Muscle layer of colon (tissue), 2 donors: ENCODE data around the gene NR2E1.

Experiments
- H3K27ac ChIP-seq: one replicate; pipeline ENCODE4 v1.7.0; 2013; ENCODE audit warnings: low read depth, mild to moderate bottlenecking, low read length, moderate library complexity
- H3K27me3 ChIP-seq, 2 donors: one replicate each; pipeline ENCODE4 v1.7.0; 2013; ENCODE audit warnings: low read length in 2 of 2, mild to moderate bottlenecking in 2 of 2; ENCODE audit not compliant: insufficient read depth in 2 of 2, control insufficient read depth in 1 of 2
- H3K36me3 ChIP-seq: one replicate; pipeline ENCODE4 v1.7.0; 2013; ENCODE audit warnings: mild to moderate bottlenecking, low read length; ENCODE audit not compliant: insufficient read depth
- H3K4me1 ChIP-seq: one replicate; pipeline ENCODE4 v1.7.0; 2013; ENCODE audit warnings: mild to moderate bottlenecking, low read length; ENCODE audit not compliant: insufficient read depth
- H3K4me3 ChIP-seq, 2 donors: one replicate each; pipeline ENCODE4 v1.7.0; 2013; ENCODE audit warnings: low read length in 2 of 2, low read depth in 1 of 2, mild to moderate bottlenecking in 1 of 2, moderate library complexity in 1 of 2
- H3K9ac ChIP-seq: one replicate; pipeline ENCODE4 v1.7.0; 2013; ENCODE audit warnings: low read length
- H3K9me3 ChIP-seq: one replicate; pipeline ENCODE4 v1.7.0; 2013; ENCODE audit warnings: mild to moderate bottlenecking, low read length
- donor health status: abdominal sarcoma.
- donor health status: Adenocarcinoma of cecum.

Gene NR2E1

DNA sequence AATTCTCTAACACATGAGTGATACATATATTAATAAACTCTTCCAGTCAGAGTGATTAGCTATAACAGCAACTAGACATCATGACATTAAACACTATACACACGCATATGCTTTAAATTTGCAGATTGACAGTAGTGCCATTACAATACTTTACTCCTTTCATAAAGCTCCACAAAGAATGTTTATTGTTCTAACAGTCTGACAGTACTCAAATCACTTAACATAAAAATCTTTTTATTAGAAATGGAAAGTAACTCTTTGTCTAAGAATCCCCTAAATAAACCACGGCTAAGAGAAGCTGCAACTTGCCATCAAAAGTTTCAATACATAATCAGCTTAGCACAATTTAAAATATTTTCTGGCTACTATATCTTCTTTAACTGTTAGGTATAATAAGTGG is 71.0 kb downstream of the NR2E1 start:
- H3K4me1 ChIP-seq = no peaks in the 10 kb centered on the region
- no peak overlapping the region for H3K4me3 ChIP-seq
- no peak overlapping the region for H3K9ac ChIP-seq
- H3K9me3 ChIP-seq = no peaks in the 10 kb centered on the region
- no peaks in the 10 kb centered on the region for H3K27me3 ChIP-seq
- H3K27ac ChIP-seq = no peak overlapping the region
- H3K36me3 ChIP-seq = peaks cover 4% of the 10 kb centered on the region

GRCh38 chr6:108238322-108238721 is 72.5 kb downstream of the NR2E1 start:
- no peak overlapping the region for H3K27ac ChIP-seq

More at GRCh38 chr6:108238322-108238721, 72.5 kb downstream of the NR2E1 start:
- no peak overlapping the region for H3K9ac ChIP-seq
- H3K36me3 ChIP-seq = peaks cover 4% of the 10 kb centered on the region
- H3K27me3 ChIP-seq = no peaks in the 10 kb centered on the region
- no peaks in the 10 kb centered on the region for H3K4me1 ChIP-seq
- no peaks in the 10 kb centered on the region for H3K9me3 ChIP-seq
- no peak overlapping the region for H3K4me3 ChIP-seq
